Measurements from ENCODE around the gene TMUB2. TPM values are rescaled to one million over a fixed set of nuclear protein-coding genes. Genes with fewer than 3 reads are reported as not detected.

The TMUB2 gene
- total RNA-seq, 1 experiment from 2014 or later = 25.1 TPM

DNA sequence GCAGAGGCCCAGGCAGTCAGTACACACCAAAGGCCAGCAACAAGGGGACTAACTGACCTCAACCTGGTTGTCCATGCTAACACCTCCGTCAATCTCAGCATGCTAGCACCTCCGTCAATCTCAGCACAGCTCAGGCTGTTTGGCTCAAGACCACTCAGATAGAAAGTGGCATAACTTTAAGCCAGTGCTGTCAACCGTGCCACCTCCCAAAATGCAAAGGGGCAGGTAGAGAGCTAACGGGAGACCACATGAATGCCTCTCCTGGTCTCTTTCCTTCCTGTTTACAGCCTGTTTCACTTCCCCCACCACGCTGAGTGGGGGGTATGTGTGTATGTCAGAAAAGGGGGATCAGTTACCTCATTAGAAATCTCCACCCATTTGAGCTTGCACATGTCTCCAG lies 29.4 kb downstream of the TMUB2 start:
- no TSS peak for BruUV-seq (replicated peaks)
- TF ChIP-seq POLR2A (IDR thresholded peaks at IDR 0.05; ENCODE audit: borderline replicate concordance, extremely low read depth, insufficient read depth, insufficient read length) (no peak), CEBPB (IDR thresholded peaks at IDR 0.05; ENCODE audit: low read depth) (no peak), FOSL1 (IDR thresholded peaks at IDR 0.05; ENCODE audit: low read depth) (no peak), ELF1 (IDR thresholded peaks at IDR 0.05; ENCODE audit: borderline replicate concordance, low read depth) (no peak), ZNF274 (IDR thresholded peaks at IDR 0.05; ENCODE audit: low read depth, low read length) (no peak), EZH2 (IDR thresholded peaks at IDR 0.05) (no peak), TCF7L2 (IDR thresholded peaks at IDR 0.05; ENCODE audit: borderline replicate concordance, extremely low read depth, insufficient read depth, insufficient read length) (no peak), YY1 (IDR thresholded peaks at IDR 0.05; ENCODE audit: extremely low read depth, insufficient replicate concordance, low read depth, low read length) (no peak), EGR1 (IDR thresholded peaks at IDR 0.05; ENCODE audit: low read depth) (no peak), SP1 (IDR thresholded peaks at IDR 0.05; ENCODE audit: low read depth) (no peak), SRF (IDR thresholded peaks at IDR 0.05; ENCODE audit: low read depth) (no peak), POLR2AphosphoS5 (IDR thresholded peaks at IDR 0.05; ENCODE audit: low read depth, low read length) (no peak)
- TF ChIP-seq, protein P1, sequence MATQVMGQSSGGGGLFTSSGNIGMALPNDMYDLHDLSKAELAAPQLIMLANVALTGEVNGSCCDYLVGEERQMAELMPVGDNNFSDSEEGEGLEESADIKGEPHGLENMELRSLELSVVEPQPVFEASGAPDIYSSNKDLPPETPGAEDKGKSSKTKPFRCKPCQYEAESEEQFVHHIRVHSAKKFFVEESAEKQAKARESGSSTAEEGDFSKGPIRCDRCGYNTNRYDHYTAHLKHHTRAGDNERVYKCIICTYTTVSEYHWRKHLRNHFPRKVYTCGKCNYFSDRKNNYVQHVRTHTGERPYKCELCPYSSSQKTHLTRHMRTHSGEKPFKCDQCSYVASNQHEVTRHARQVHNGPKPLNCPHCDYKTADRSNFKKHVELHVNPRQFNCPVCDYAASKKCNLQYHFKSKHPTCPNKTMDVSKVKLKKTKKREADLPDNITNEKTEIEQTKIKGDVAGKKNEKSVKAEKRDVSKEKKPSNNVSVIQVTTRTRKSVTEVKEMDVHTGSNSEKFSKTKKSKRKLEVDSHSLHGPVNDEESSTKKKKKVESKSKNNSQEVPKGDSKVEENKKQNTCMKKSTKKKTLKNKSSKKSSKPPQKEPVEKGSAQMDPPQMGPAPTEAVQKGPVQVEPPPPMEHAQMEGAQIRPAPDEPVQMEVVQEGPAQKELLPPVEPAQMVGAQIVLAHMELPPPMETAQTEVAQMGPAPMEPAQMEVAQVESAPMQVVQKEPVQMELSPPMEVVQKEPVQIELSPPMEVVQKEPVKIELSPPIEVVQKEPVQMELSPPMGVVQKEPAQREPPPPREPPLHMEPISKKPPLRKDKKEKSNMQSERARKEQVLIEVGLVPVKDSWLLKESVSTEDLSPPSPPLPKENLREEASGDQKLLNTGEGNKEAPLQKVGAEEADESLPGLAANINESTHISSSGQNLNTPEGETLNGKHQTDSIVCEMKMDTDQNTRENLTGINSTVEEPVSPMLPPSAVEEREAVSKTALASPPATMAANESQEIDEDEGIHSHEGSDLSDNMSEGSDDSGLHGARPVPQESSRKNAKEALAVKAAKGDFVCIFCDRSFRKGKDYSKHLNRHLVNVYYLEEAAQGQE (IDR thresholded peaks at IDR 0.05; ENCODE audit: low read depth) = no peak
- TF ChIP-seq, protein P2, sequence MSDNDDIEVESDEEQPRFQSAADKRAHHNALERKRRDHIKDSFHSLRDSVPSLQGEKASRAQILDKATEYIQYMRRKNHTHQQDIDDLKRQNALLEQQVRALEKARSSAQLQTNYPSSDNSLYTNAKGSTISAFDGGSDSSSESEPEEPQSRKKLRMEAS (IDR thresholded peaks at IDR 0.05) = no peak
- TF ChIP-seq, protein P3, sequence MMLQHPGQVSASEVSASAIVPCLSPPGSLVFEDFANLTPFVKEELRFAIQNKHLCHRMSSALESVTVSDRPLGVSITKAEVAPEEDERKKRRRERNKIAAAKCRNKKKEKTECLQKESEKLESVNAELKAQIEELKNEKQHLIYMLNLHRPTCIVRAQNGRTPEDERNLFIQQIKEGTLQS (IDR thresholded peaks at IDR 0.05) = no peak
- TF ChIP-seq, protein P4, sequence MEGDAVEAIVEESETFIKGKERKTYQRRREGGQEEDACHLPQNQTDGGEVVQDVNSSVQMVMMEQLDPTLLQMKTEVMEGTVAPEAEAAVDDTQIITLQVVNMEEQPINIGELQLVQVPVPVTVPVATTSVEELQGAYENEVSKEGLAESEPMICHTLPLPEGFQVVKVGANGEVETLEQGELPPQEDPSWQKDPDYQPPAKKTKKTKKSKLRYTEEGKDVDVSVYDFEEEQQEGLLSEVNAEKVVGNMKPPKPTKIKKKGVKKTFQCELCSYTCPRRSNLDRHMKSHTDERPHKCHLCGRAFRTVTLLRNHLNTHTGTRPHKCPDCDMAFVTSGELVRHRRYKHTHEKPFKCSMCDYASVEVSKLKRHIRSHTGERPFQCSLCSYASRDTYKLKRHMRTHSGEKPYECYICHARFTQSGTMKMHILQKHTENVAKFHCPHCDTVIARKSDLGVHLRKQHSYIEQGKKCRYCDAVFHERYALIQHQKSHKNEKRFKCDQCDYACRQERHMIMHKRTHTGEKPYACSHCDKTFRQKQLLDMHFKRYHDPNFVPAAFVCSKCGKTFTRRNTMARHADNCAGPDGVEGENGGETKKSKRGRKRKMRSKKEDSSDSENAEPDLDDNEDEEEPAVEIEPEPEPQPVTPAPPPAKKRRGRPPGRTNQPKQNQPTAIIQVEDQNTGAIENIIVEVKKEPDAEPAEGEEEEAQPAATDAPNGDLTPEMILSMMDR (IDR thresholded peaks at IDR 0.05 in 2 of 3, conservative IDR thresholded peaks at IDR 0.05 in 1 of 3; ENCODE audit: borderline replicate concordance in 1 of 3, insufficient read depth in 1 of 3, low read depth in 2 of 3, low read length in 2 of 3) = no peak
- Histone ChIP-seq H3K4me3 (replicated peaks in 1 of 2; ENCODE audit: low read depth in 1 of 2, low read length in 2 of 2) (no peak overlapping the region), H3K4me2 (ENCODE audit: low read length) (no peak overlapping the region), H4K20me1 (ENCODE audit: insufficient read depth) (no peaks in the 10 kb centered on the region), H3K27me3 (ENCODE audit: insufficient read depth, low read length) (no peaks in the 10 kb centered on the region), H3K9me3 (ENCODE audit: control insufficient read depth in 1 of 2, insufficient read depth in 1 of 2, low read depth in 1 of 2, low read length in 2 of 2) (no peaks in the 10 kb centered on the region), H3K27ac (ENCODE audit: low read depth, low read length) (no peak overlapping the region), H2AFZ (ENCODE audit: low read depth, low read length, poor library complexity, severe bottlenecking) (no peak overlapping the region), H3K4me1 (ENCODE audit: control insufficient read depth in 1 of 2, insufficient read depth in 2 of 2, low read length in 2 of 2) (peaks cover 6 to 15% of the 10 kb centered on the region in 2 experiments; a peak in 3 of 4 replicates), H3K9me2 (ENCODE audit: insufficient read depth) (no peaks in the 10 kb centered on the region), H3K79me2 (ENCODE audit: insufficient read depth, low read length) (peaks cover 37% of the 10 kb centered on the region), H3K36me3 (ENCODE audit: control insufficient read depth in 1 of 2, insufficient read depth in 2 of 2, low read length in 2 of 2) (peaks cover 23 to 40% of the 10 kb centered on the region in 2 experiments; a peak in 3 of 4 replicates), H3K9ac (ENCODE audit: low read length) (no peak overlapping the region)
- DNase-seq (ENCODE audit: low read depth, low spot score) (no peak), ATAC-seq (no peak)
- ChIA-PET POLR2A (no interaction called here), RAD21 (ENCODE audit: low non-redundant PET in 1 of 2, low total read pairs in 2 of 2, uncharacterized antibody in 2 of 2, unreplicated experiment in 2 of 2) (no interaction called here), CTCF (interaction anchor here (1.5 to 2.5 kb wide), 2 partner anchors 13 to 115 kb away, joined by 6 to 17 read pairs; no protein-coding TSS in a partner anchor)
- intact Hi-C loops (cut with micrococcal nuclease) = loop anchor here (10.0 kb wide), 1 partner anchor 309 kb away; no protein-coding TSS in a partner anchor
